Adrenal gland (tissue), 12 donors: ENCODE results near the gene DBET. TPM values are rescaled to one million over a fixed set of nuclear protein-coding genes. Genes with fewer than 3 reads are reported as not detected.
A peak's percentile ranks its signal among the peaks of the same experiment; 100 is the strongest.
"Not testable (repeated sequence)": the region's sequence is repeated elsewhere in the genome, so short reads cannot be mapped to it uniquely, and the experiment has no call there.

Experiments
- DNase-seq, 7 donors: peaks; one replicate each; pipeline ENCODE4 v3.0.0-alpha.2; 2019 to 2020
- H3K27ac ChIP-seq, 5 donors: fragments of 200-600 bp; sonication (generic) in 4 of 5; 1 replicate in 3 of 5; 2 replicates in 2 of 5; pipeline versions ENCODE4 v1.5.1 to v1.8.0; 2016 to 2020; ENCODE audit warnings: mild to moderate bottlenecking in 1 of 5
- H3K27me3 ChIP-seq: fragments of 200-600 bp; 2 replicates; pipeline ENCODE4 v1.8.0; 2021
- H3K36me3 ChIP-seq, 2 donors: fragments of 200-600 bp; replicated peaks in 1 of 2; 1 replicate in 1 of 2; 2 replicates in 1 of 2; pipeline versions ENCODE4 v1.5.1 to v1.8.0; 2018 to 2022
- H3K4me1 ChIP-seq, 2 donors: fragments of 200-600 bp; replicated peaks in 1 of 2; 1 replicate in 1 of 2; 2 replicates in 1 of 2; pipeline versions ENCODE4 v1.5.1 to v1.8.0; 2018 to 2021
- H3K4me3 ChIP-seq, 4 donors: fragments of 200-600 bp; sonication (generic) in 3 of 4; one replicate each; pipeline ENCODE4 v1.5.1; 2016 to 2018
- H3K9me3 ChIP-seq, 3 donors: fragments of 200-600 bp; sonication (generic) in 1 of 3; replicated peaks in 1 of 3; 1 replicate in 2 of 3; 2 replicates in 1 of 3; pipeline versions ENCODE4 v1.5.1 to v1.8.0; 2016 to 2021
- POLR2A ChIP-seq, 2 donors: fragments of 450-650 bp; IDR thresholded peaks; one replicate each; pipeline ENCODE4 v1.6.1; 2017; ENCODE audit warnings: antibody characterized with exemption in 2 of 2, mild to moderate bottlenecking in 2 of 2, moderate library complexity in 1 of 2
- WGBS, 4 donors: extraction: QIAGEN DNeasy Blood & Tissue Kit in 2 of 4; methylation state at CpG; one replicate each; pipeline versions ENCODE4 v1.1.5 to v1.1.7; 2013 to 2017; 5-methylcytosine and 5-hydroxymethylcytosine counted together
- intact Hi-C, 2 donors: fragments of 100-400 bp; cut with DNase I; formaldehyde crosslinking; loops; one replicate each; pipeline versions ENCODE4 v1.14.1 to v1.15.0; 2022 to 2023
- polyA plus RNA-seq, 3 donors: library from polyadenylated mRNA; stranded (reverse); fragments of 200-250 nt in 2 of 3; fragments of 350-450 nt in 1 of 3; fragmentation: Illumina TruSeq in 1 of 3; extraction: RNeasy Lipid Tissue Mini Kit (QIAGEN cat#74804) in 1 of 3; gene quantifications; one replicate each; pipeline ENCODE4 v1.2.3, GENCODE V29; 2013 to 2014
- total RNA-seq, 9 donors: library from RNA; depleted of rRNA in 4 of 9; stranded (reverse); fragments of >200 nt in 4 of 9; fragments of 120-200 nt in 1 of 9; fragmentation: NEBNext Ultra II Directional in 1 of 9; extraction: Animal tissue kit (Norgen Biotek cat#: 25700) in 1 of 9; gene quantifications; one replicate each; pipeline versions ENCODE4 v1.1.0 to v1.2.4, GENCODE V29; 2013 to 2023
- TF ChIP-seq, protein P1 (sequence below), 6 experiments: fragments of 450-650 bp in 4 of 6; fragments of 200-600 bp in 2 of 6; sonication (generic) in 1 of 6; IDR thresholded peaks; 1 replicate in 5 of 6; 2 replicates in 1 of 6; pipeline versions ENCODE4 v1.5.1 to v1.8.0; 2016 to 2021; ENCODE audit warnings: antibody characterized with exemption in 6 of 6, mild to moderate bottlenecking in 2 of 6, moderate library complexity in 1 of 6
- donor health status: healthy with polysubstance abuse.
- donor health status: Bipolar disorder and iron deficiency.
- donor health status: DM: yes; HTN: yes; CAD: no.
- donor health status: DM: no; HTN: no; CAD: no.
- donor health status: DM: no; HTN: no; CAD: no.
- donor health status: DM: yes; HTN: yes; CAD: no.

DBET gene
- total and polyA plus RNA-seq, 12 donors = not detected

DNA sequence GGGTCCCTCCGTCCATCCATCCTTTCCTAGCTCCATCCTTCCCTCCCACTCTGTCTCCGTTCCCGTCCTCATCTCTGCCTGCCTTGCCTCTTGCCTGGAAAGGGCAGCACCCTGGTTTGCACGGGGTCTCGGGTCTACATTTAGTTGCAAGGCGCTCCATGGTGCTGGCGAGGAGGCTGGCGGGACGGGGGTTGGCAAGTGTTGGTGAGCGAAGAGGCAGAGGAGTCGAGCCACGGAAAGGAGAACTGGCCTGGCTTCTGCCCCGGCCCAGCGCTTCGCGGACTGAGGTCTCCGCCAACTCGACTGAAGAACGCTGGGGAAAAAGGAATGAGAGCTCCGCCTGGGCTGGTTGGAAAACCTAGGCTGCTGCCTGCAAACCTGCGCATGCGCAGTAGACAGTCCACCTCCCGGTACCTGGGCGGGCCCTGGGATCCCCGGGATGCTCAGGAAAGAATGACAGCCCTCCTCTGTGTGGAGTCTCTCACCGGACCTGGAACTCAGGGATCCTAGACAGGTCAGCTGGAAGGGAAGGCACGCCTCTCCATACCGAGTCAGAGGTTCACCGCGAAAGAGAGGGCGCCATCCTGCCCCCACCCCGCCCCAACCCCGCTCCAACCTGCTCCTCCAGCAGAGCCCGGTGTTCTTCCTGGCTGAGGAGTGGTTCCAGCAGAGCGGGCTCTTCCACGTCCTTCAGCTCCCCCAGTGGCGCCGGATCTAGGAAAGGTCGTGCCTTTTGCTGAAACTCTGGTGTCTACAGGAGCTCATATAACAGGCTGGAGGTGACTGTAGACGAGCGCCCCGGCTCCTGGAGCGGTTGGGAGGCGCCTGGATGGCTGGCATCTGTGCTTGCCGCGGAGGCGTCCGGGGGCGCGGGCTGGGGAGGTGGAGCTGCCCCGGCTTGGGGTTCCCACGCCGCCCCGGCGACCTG lies 43.2 kb upstream of the DBET start:
- H3K27ac ChIP-seq = no peak overlapping the region
- H3K27me3 ChIP-seq = peaks cover 28% of the 10 kb centered on the region
- H3K4me3 ChIP-seq = peak overlapping the region in 1 of 4 donors; percentile 6
- no peaks in the 10 kb centered on the region for H3K4me1 ChIP-seq
- intact Hi-C loops = no loop called here
- H3K9me3 ChIP-seq = no peaks in the 10 kb centered on the region
- H3K36me3 ChIP-seq = no peaks in the 10 kb centered on the region
- 2 to 9% (median 5%) methylated on average over 22 to 52 of the region's 55 CpGs for WGBS, 4 donors
- DNase-seq = peak; percentile 27 to 58 (median 50)
- no peak for TF ChIP-seq POLR2A (IDR thresholded peaks at IDR 0.05)
- TF ChIP-seq, protein P1, sequence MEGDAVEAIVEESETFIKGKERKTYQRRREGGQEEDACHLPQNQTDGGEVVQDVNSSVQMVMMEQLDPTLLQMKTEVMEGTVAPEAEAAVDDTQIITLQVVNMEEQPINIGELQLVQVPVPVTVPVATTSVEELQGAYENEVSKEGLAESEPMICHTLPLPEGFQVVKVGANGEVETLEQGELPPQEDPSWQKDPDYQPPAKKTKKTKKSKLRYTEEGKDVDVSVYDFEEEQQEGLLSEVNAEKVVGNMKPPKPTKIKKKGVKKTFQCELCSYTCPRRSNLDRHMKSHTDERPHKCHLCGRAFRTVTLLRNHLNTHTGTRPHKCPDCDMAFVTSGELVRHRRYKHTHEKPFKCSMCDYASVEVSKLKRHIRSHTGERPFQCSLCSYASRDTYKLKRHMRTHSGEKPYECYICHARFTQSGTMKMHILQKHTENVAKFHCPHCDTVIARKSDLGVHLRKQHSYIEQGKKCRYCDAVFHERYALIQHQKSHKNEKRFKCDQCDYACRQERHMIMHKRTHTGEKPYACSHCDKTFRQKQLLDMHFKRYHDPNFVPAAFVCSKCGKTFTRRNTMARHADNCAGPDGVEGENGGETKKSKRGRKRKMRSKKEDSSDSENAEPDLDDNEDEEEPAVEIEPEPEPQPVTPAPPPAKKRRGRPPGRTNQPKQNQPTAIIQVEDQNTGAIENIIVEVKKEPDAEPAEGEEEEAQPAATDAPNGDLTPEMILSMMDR (IDR thresholded peaks at IDR 0.05) = no peak

DNA sequence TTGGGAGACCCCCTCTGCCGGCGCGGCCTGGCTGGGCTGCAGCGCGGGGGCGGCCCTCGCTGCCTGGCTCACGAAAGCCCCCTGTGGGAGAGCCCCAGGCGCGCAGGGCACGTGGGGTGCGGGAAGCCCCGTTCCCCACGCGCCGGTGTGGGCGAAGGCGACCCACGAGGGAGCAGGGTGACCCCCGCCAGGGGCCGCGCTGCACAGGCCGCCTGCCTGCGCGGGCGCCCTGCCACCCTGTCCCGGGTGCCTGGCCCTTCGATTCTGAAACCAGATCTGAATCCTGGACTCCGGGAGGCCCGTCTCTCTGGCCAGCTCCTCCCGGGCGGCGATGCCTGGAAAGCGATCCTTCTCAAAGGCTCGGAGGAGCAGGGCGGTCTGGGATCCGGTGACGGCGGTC lies 42.3 kb upstream of the DBET start:
- DNase-seq, H3K4me1 ChIP-seq, H3K36me3 ChIP-seq, H3K4me3 ChIP-seq, H3K9me3 ChIP-seq, intact Hi-C loops, H3K27ac ChIP-seq: not testable (repeated sequence)
- WGBS, 4 donors = 50 to 60% (median 54%) methylated on average over 6 to 17 of the region's 39 CpGs
- peaks cover 26% of the 10 kb centered on the region for H3K27me3 ChIP-seq

DNA sequence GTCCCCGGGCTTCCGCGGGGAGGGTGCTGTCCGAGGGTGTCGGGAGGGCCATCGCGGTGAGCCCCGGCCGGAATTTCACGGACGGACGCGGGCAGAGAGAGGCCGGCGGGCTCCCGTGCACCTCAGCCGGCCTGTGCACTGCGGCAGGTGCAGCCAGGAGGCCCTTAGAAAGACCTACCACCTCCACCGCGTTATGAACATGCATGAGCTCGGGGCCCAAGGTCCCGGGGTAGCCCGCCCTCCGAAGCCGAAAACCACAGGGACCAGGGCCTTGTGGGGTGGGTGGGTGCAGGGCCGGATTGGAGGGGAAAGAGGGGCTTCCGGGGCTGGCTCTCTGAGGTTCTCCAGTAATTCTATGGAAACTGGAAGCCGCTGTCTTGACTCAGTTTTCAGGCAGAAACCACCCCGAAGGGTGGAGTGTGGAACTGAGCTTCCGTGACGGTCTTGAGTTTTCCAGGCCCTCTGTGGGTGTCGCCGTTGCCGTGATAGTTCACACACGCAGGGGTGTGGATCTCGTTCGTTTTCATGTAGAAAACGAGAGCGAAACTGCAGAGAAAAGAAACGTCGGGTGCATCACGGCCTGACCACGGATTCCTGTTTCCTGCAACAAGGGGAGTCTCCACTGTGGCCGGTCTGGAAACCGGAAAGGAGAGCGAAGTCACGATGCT lies 41.6 kb upstream of the DBET start:
- DNase-seq, H3K4me1 ChIP-seq, H3K36me3 ChIP-seq, intact Hi-C loops, H3K27ac ChIP-seq, H3K9me3 ChIP-seq: not testable (repeated sequence)
- 20 to 35% (median 27%) methylated on average over 2 to 35 of the region's 47 CpGs for WGBS, 4 donors
- peaks cover 19% of the 10 kb centered on the region for H3K27me3 ChIP-seq
- H3K4me3 ChIP-seq = peak overlapping the region in 1 of 4 donors; percentile 46

DNA sequence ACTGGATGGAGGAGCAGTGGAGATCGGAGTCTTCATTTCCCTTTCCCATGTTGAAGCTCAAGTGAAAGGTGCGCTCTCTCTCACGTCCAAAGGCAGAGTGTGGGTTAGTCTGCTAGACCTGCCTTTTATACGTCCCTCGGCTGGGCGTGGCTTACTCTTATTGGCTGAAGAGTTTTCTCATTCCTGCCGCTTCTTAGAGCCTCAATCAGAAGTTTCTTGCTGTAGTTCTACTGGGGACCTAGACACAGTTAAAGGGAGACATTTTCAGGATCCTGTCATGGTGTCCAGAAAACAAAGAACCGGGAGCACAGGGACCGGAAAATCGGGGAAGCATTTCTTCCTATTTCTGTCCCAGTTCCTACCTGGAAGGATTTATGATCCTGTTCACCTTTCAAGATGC lies 37.1 kb upstream of the DBET start, which contains the start of gene FRG2:
Gene FRG2, minus strand, starts transcription at position 101 of the 400 bp plus-strand sequence. Its CDS starts 52 bp downstream, at position 49.
- 59 to 100% methylated on average over 1 to 3 of the region's 10 CpGs; no CpG with 5 or more reads in 2 of the 4 donors for WGBS, 4 donors
- H3K4me3 ChIP-seq, H3K27ac ChIP-seq, intact Hi-C loops, DNase-seq, H3K4me1 ChIP-seq, H3K27me3 ChIP-seq, H3K36me3 ChIP-seq, H3K9me3 ChIP-seq: not testable (repeated sequence)

DNA sequence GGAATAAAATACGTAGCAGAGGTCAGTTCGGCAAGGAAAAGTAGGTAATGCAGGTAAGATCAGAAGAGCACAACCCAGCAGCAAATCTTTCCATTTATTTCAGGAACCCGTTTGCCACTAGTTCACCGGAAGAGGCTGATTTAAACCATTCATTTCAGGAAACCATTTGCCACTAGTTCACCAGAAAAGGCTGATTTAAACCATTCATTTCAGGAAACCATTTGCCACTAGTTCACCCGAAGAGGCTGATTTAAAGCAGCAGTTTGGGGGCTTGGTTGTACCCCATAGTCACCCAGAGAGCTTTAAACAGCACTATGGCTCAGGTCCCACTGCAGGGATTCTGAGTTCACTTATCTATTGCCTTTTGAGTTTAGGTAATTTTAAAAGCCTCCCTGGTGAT lies 33.0 kb upstream of the DBET start:
- DNase-seq, H3K4me3 ChIP-seq, H3K36me3 ChIP-seq, H3K9me3 ChIP-seq, H3K27me3 ChIP-seq, H3K4me1 ChIP-seq, intact Hi-C loops, H3K27ac ChIP-seq: not testable (repeated sequence)
- 47 to 88% (median 60%) methylated on average over 3 to 4 of the region's 5 CpGs; no CpG with 5 or more reads in 1 of the 4 donors for WGBS, 4 donors

DNA sequence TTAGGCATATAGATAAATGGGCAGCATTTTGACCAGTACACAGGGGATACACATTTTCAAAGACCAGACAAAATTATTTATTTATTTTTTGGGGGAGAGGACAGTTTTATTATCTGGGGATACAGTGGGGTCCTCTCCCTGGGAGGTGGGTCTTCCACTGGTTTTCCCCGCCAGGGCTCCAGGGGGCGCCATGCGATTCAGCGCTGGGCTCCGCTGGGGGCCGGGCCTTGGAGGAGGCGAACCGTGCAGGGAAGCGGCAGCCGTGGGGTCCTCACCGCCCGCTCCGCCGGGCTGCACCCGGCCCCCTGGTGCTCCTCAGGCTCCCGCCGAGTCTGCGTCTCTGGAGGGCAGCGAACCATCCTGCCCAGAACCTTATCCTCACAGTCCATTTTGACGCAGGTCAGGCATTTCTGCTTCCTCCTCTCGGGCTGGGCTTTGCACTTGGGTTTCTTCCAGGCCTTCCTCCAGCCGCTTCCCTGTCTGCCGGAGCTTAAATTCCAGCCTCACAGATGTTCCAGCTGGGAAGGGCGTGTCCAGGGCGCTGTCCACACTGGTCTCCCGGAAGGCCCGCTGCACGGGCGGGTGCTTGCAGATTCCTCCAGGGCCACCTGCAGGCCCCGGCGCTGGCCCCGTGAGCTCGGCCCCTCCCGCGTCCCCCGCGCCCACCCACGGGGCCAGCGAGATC lies 26.5 kb upstream of the DBET start:
- H3K27me3 ChIP-seq, H3K36me3 ChIP-seq, H3K4me3 ChIP-seq, intact Hi-C loops, DNase-seq, H3K9me3 ChIP-seq, H3K27ac ChIP-seq, H3K4me1 ChIP-seq: not testable (repeated sequence)
- 0 to 15% (median 12%) methylated on average over 1 to 7 of the region's 39 CpGs for WGBS, 4 donors

DNA sequence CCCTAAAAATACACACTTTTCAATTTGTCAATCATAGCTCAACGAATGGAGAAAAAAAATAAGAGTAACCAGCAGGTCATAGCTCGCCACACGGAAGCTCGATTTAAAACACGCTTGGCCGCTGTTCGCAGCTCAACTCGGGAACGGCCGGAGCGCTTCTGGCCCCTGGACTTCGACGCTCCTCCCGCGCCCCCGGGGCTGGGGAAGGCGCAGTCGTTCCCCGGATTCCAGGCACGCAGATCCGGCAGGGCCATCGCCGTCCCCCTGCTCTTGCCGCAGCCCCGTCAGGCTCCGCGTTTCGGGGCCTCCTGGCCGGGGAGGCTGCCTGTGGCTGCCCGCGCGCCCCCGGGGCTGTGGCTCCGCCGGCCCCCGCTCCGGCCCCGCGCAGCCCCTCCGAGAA lies 23.4 kb upstream of the DBET start:
- 20 to 36% (median 26%) methylated on average over 15 to 32 of the region's 40 CpGs; no CpG with 5 or more reads in 1 of the 4 donors for WGBS, 4 donors
- intact Hi-C loops, H3K4me3 ChIP-seq, H3K27ac ChIP-seq, DNase-seq, H3K36me3 ChIP-seq, H3K9me3 ChIP-seq, H3K27me3 ChIP-seq, H3K4me1 ChIP-seq: not testable (repeated sequence)

DNA sequence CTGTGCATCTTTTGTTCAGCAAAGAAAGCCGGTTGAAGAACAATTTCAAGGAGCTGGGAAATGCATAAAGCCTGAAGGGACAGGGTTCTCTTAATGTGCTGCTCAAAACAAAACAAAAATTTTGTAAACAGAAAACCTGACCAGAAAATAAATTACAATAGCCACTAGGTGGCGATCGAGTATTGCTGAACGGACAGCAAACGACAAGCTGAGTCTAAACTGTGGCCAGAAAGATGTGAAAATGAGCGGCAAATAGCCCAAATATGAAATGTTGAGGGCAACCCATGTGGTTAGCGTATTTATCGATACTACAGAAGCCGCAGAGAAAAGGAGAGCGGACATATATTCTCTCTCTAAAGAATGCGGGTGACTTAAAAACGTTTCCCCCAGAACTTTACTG lies 16.7 kb upstream of the DBET start:
- H3K4me1 ChIP-seq, DNase-seq, H3K36me3 ChIP-seq, H3K9me3 ChIP-seq, H3K4me3 ChIP-seq, H3K27ac ChIP-seq, intact Hi-C loops, H3K27me3 ChIP-seq: not testable (repeated sequence)
- WGBS, 4 donors = 0 to 6% (median 0%) methylated on average over 1 of the region's 12 CpGs

DNA sequence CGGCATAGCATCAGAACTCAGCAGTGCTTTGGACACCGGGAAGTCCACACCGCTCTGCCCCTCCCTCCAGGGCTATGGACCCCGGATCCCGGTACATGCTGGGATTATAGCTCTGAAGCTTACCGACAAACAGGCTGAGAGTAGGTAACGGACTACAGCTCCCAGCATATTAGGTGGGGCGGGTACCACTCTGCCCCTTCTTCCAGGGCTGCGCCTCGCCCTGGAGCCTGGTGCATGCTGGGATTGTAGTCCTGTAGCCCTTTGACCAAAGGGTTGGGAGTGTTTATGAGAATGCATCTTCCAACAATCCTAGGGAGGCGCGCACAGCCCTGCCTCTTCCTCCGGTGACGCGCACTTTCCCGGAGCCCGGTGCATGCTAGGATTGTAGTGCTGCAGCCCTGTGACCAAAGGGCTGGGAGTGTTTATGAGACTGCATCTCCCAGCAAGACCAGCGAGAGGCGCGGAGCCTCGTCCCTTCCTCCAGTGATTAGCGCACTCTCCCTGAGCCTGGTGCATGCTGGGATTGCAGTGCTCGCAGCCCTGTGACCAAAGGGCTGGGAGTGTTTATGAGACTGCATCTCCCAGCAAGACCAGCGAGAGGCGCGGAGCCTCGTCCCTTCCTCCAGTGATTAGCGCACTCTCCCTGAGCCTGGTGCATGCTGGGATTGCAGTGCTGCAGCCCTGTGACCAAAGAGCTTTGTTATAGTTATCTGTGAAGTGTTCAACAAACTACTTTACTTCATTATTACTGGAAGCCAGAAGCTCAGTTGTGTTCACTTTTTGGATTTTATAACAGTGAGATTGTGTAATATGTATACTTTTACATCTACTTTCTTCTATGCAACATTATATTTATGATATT lies 14.7 kb upstream of the DBET start:
- H3K4me1 ChIP-seq, DNase-seq, H3K27me3 ChIP-seq, H3K4me3 ChIP-seq, intact Hi-C loops, H3K27ac ChIP-seq, H3K9me3 ChIP-seq, H3K36me3 ChIP-seq: not testable (repeated sequence)
- 28 to 39% (median 32%) methylated on average over 4 to 7 of the region's 28 CpGs; no CpG with 5 or more reads in 1 of the 4 donors for whole genome bisulfite sequencing, 4 donors
